HEK293 (cell line): ENCODE data around the gene PACRG.

Source experiments
- CTCF ChIA-PET: fragments of 350-600 bp; formaldehyde crosslinking; extraction: SDS; loops from one replicate; lab custom pipeline; 2021; ENCODE audit warnings: antibody characterized with exemption; lab: Yijun Ruan, JAX
- POLR2A ChIA-PET: fragments of 300-600 bp; formaldehyde crosslinking; extraction: SDS; loops from one replicate; lab custom pipeline; 2020; ENCODE audit warnings: antibody characterized with exemption, inconsistent platforms; lab: Yijun Ruan, JAX
- H3K27ac ChIP-seq: fragments of 200-500 bp; sonication (Bioruptor generic); 2 replicates; pipeline ENCODE4 v1.5.1; 2014; ENCODE audit warnings: low read depth, low read length, control low read depth, inconsistent platforms; ENCODE audit errors: extremely low read depth
- H3K36me3 ChIP-seq, 2 experiments: fragments of 200-500 bp in 1 of 2; sonication (Bioruptor generic) in 1 of 2; 1 replicate in 1 of 2; 2 replicates in 1 of 2; pipeline ENCODE4 v1.5.1; 2014 to 2017; ENCODE audit warnings: inconsistent platforms in 2 of 2, low read length in 2 of 2; ENCODE audit not compliant: control insufficient read depth in 2 of 2, insufficient read depth in 1 of 2
- H3K4me1 ChIP-seq: fragments of 200-500 bp; sonication (Bioruptor generic); 2 replicates; pipeline ENCODE4 v1.5.1; 2014; ENCODE audit warnings: mild to moderate bottlenecking, low read length, inconsistent platforms; ENCODE audit not compliant: control insufficient read depth, insufficient read depth
- H3K4me3 ChIP-seq: 2 replicates; pipeline ENCODE4 v1.5.1; 2011; ENCODE audit warnings: low read depth, mild to moderate bottlenecking, control low read depth, low read length, moderate library complexity
- H3K9me3 ChIP-seq: fragments of 200-500 bp; sonication (Bioruptor generic); 2 replicates; pipeline ENCODE4 v1.5.1; 2014; ENCODE audit warnings: low read depth, low read length, inconsistent platforms; ENCODE audit not compliant: control insufficient read depth, insufficient read depth
- EGR2 ChIP-seq: fragments of 450-650 bp; formaldehyde crosslinking; IDR thresholded peaks from 2 replicates; pipeline ENCODE4 v1.5.1; 2016; ENCODE audit warnings: low read depth, missing biosample characterization, missing genetic modification characterization
- GLI2 ChIP-seq: fragments of 450-650 bp; formaldehyde crosslinking; IDR thresholded peaks from 2 replicates; pipeline ENCODE4; 2017; ENCODE audit warnings: missing biosample characterization, missing genetic modification characterization, low read depth, borderline replicate concordance
- HOXA7 ChIP-seq: sonication (generic); formaldehyde crosslinking; IDR thresholded peaks from 2 replicates; pipeline ENCODE4 v1.8.1; 2022; ENCODE audit warnings: missing genetic modification reagents, borderline replicate concordance
- KLF10 ChIP-seq: fragments of 450-650 bp; IDR thresholded peaks from 2 replicates; pipeline ENCODE4 v1.5.1; 2018; ENCODE audit warnings: missing biosample characterization, mild to moderate bottlenecking, missing genetic modification characterization
- KLF9 ChIP-seq: fragments of 450-650 bp; formaldehyde crosslinking; IDR thresholded peaks from 2 replicates; pipeline ENCODE4 v1.5.1; 2016; ENCODE audit warnings: missing biosample characterization, missing genetic modification characterization, low read depth
- MYNN ChIP-seq: fragments of 450-650 bp; formaldehyde crosslinking; IDR thresholded peaks from 2 replicates; pipeline ENCODE4 v1.5.1; 2016; ENCODE audit warnings: missing biosample characterization, missing genetic modification characterization, borderline replicate concordance
- PRDM1 ChIP-seq: fragments of 450-650 bp; formaldehyde crosslinking; IDR thresholded peaks from 2 replicates; pipeline ENCODE4; 2016; ENCODE audit warnings: missing biosample characterization, missing genetic modification characterization
- SETDB1 ChIP-seq: IDR thresholded peaks from one replicate; pipeline ENCODE4 v1.6.1; 2017; ENCODE audit warnings: mild to moderate bottlenecking, low read length, moderate library complexity, mixed read lengths; ENCODE audit not compliant: insufficient read length
- ZBTB48 ChIP-seq: fragments of 450-650 bp; formaldehyde crosslinking; IDR thresholded peaks from 2 replicates; pipeline ENCODE4 v1.5.1; 2016; ENCODE audit warnings: missing biosample characterization, missing genetic modification characterization
- ZNF138 ChIP-seq: fragments of 450-650 bp; formaldehyde crosslinking; IDR thresholded peaks from 2 replicates; pipeline ENCODE4 v1.5.1; 2016; ENCODE audit warnings: missing biosample characterization, missing genetic modification characterization, borderline replicate concordance
- ZNF146 ChIP-seq: fragments of 450-650 bp; formaldehyde crosslinking; IDR thresholded peaks from 2 replicates; pipeline ENCODE4 v1.5.1; 2016; ENCODE audit warnings: missing biosample characterization, missing genetic modification characterization
- ZNF202 ChIP-seq: fragments of 450-650 bp; formaldehyde crosslinking; IDR thresholded peaks from 2 replicates; pipeline ENCODE4 v1.5.1; 2016; ENCODE audit warnings: missing biosample characterization, missing genetic modification characterization, borderline replicate concordance
- ZNF423 ChIP-seq: fragments of 450-650 bp; formaldehyde crosslinking; IDR thresholded peaks from 2 replicates; pipeline ENCODE4 v1.5.1; 2016; ENCODE audit warnings: missing biosample characterization, missing genetic modification characterization
- ZNF529 ChIP-seq: fragments of 450-650 bp; formaldehyde crosslinking; IDR thresholded peaks from 2 replicates; pipeline ENCODE4 v1.5.1; 2017; ENCODE audit warnings: missing genetic modification characterization, missing biosample characterization; ENCODE audit not compliant: insufficient replicate concordance
- ZNF555 ChIP-seq: fragments of 450-650 bp; formaldehyde crosslinking; conservative IDR thresholded peaks from 2 replicates; pipeline ENCODE4 v1.5.1; 2017; ENCODE audit warnings: missing biosample characterization, mild to moderate bottlenecking, missing genetic modification characterization, inconsistent platforms
- ZNF561 ChIP-seq: fragments of 450-650 bp; IDR thresholded peaks from 2 replicates; pipeline ENCODE4 v1.5.1; 2018; ENCODE audit warnings: missing biosample characterization, missing genetic modification characterization, borderline replicate concordance
- ZNF610 ChIP-seq: fragments of 450-650 bp; formaldehyde crosslinking; IDR thresholded peaks from 2 replicates; pipeline ENCODE4 v1.5.1; 2016; ENCODE audit warnings: missing biosample characterization, missing genetic modification characterization, borderline replicate concordance
- ZNF660 ChIP-seq: fragments of 450-650 bp; IDR thresholded peaks from 2 replicates; pipeline ENCODE4 v1.5.1; 2018; ENCODE audit warnings: missing biosample characterization, mild to moderate bottlenecking, missing genetic modification characterization
- ZSCAN23 ChIP-seq: fragments of 450-650 bp; formaldehyde crosslinking; IDR thresholded peaks from 2 replicates; pipeline ENCODE4 v1.5.1; 2016; ENCODE audit warnings: missing biosample characterization, missing genetic modification characterization
- TF ChIP-seq, protein P1 (sequence below): fragments of 450-650 bp; formaldehyde crosslinking; IDR thresholded peaks from 2 replicates; pipeline ENCODE4 v1.5.1; 2016; ENCODE audit warnings: missing biosample characterization, missing genetic modification characterization
- TF ChIP-seq, protein P2 (sequence below): fragments of 450-650 bp; formaldehyde crosslinking; IDR thresholded peaks from 2 replicates; pipeline ENCODE4 v1.5.1; 2016; ENCODE audit warnings: missing biosample characterization, missing genetic modification characterization

Gene PACRG

DNA sequence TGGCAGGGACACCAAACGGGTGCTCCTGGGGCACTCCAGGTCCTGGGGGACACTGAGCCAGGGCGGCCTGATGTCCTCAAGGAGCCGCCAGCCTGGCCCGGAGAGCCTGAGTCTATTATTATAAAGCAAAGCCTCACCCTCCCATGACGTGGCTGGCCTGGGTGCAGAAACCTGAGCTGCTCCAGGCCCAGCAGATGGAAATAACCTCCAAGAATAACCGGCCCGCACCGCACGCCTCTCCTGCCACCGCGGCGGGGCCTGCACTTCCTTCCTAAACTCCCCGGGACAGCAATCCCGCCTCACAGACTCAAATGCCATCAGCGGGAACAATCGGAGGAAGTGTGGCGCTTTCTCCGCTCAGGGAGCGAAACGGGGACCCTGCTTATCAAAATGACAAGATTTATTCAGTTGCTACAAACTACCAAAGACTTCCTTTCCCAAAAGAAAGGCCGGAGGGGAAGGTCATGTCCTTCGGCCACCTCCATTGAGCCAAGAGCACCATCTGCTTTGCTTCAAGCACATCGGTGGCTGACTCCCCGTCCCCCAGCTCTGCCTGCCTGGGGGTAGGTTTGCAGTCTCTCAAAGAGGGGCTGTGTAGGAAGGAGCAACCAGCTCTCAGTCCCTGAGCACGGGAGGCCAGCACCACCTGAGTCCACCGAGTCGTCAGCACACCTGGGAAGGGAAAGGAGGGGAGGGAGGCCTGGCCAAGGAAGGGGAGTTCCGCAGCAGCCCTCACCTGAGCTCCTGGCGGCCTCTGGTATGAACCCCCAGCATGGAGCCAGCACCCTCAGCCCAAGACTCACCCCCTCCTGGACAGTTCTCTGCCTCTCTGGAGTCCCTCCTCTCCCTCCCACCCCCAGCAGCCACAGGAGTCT lies 608.1 kb downstream of the PACRG start:
- TF ChIP-seq ZNF138: no peak
- no peak for TF ChIP-seq EGR2 (tag by site-specific recombination)
- ChIA-PET CTCF (no interaction called here), POLR2A (no interaction called here)
- no peaks in the 10 kb centered on the region for H3K4me1 ChIP-seq
- no peaks in the 10 kb centered on the region for H3K36me3 ChIP-seq
- H3K9me3 ChIP-seq: no peaks in the 10 kb centered on the region
- H3K27ac ChIP-seq: no peak overlapping the region
- no peak overlapping the region for H3K4me3 ChIP-seq

DNA sequence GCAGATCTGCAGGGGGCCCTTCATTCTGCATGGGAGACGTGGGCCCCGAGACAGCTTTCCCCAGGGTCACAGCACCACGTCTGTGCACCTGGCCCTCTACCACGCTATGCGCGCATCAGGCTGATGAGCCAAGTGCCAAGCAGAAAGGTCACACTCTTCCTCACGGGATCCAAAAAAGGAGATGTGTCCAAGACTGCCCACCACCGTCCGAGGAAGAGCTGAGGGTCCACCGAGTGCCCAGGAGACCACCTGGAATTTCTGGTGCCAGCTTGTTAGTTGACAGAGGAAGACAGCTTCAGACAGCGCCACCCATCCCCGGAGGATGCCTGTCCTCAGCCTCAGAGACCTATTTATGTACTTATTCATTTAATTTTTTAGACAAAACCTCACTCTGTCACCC lies 609.2 kb downstream of the PACRG start:
- H3K4me3 ChIP-seq: no peak overlapping the region
- H3K4me1 ChIP-seq: no peaks in the 10 kb centered on the region
- TF ChIP-seq ZNF529 (tag by site-specific recombination): no peak
- TF ChIP-seq HOXA7 (CRISPR knock-in tag): no peak
- no peak for TF ChIP-seq ZNF610 (tag by site-specific recombination)
- TF ChIP-seq ZNF555 (tag by site-specific recombination): no peak
- no peaks in the 10 kb centered on the region for H3K9me3 ChIP-seq
- ChIA-PET CTCF (interaction anchor here (0.6 to 0.7 kb wide), 2 partner anchors 8 to 66 kb away, joined by 3 read pairs; no protein-coding TSS in a partner anchor), POLR2A (no interaction called here)
- no peak overlapping the region for H3K27ac ChIP-seq
- no peaks in the 10 kb centered on the region for H3K36me3 ChIP-seq

DNA sequence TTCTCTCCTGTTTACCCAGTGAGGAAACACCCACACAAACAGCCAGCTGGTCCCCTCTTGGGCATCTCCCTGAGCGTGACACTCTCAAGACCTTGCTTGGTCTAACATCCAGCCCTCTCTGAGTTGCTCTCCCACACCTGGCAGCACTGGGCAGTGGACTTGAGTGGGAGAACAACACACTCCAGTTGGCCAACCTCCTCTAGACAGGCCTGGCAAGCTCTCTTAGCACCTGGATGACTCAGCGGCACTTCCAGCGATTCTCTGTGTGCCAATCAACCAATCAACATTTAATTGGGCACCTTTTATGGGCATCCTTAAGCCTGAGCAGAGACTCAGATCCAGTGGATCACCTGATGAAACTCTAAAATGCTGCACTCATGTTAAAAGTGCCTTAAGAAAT lies 610.2 kb downstream of the PACRG start:
- ChIA-PET CTCF (no interaction called here), POLR2A (no interaction called here)
- no peak overlapping the region for H3K4me3 ChIP-seq
- H3K36me3 ChIP-seq: no peaks in the 10 kb centered on the region
- TF ChIP-seq ZNF202 (tag by site-specific recombination): no peak
- TF ChIP-seq SETDB1: no peak
- TF ChIP-seq MYNN: no peak
- TF ChIP-seq, protein P1, sequence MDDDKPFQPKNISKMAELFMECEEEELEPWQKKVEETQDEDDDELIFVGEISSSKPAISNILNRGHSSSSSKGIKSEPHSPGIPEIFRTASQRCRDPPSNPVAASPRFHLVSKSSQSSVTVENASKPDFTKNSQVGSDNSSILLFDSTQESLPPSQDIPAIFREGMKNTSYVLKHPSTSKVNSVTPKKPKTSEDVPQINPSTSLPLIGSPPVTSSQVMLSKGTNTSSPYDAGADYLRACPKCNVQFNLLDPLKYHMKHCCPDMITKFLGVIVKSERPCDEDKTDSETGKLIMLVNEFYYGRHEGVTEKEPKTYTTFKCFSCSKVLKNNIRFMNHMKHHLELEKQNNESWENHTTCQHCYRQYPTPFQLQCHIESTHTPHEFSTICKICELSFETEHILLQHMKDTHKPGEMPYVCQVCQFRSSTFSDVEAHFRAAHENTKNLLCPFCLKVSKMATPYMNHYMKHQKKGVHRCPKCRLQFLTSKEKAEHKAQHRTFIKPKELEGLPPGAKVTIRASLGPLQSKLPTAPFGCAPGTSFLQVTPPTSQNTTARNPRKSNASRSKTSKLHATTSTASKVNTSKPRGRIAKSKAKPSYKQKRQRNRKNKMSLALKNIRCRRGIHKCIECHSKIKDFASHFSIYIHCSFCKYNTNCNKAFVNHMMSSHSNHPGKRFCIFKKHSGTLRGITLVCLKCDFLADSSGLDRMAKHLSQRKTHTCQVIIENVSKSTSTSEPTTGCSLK (tag by site-specific recombination): no peak
- TF ChIP-seq KLF9 (tag by site-specific recombination): no peak
- TF ChIP-seq ZSCAN23: no peak
- TF ChIP-seq KLF10: no peak
- TF ChIP-seq PRDM1 (tag by site-specific recombination): no peak
- no peak for TF ChIP-seq ZNF423
- TF ChIP-seq, protein P2, sequence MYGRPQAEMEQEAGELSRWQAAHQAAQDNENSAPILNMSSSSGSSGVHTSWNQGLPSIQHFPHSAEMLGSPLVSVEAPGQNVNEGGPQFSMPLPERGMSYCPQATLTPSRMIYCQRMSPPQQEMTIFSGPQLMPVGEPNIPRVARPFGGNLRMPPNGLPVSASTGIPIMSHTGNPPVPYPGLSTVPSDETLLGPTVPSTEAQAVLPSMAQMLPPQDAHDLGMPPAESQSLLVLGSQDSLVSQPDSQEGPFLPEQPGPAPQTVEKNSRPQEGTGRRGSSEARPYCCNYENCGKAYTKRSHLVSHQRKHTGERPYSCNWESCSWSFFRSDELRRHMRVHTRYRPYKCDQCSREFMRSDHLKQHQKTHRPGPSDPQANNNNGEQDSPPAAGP (tag by site-specific recombination): no peak
- no peak for TF ChIP-seq ZBTB48
- no peak for TF ChIP-seq ZNF561 (tag by site-specific recombination)
- no peak for TF ChIP-seq GLI2 (tag by site-specific recombination)
- no peak for TF ChIP-seq ZNF146 (tag by site-specific recombination)
- no peak for TF ChIP-seq ZNF660 (tag by site-specific recombination)
- no peak overlapping the region for H3K27ac ChIP-seq
- H3K9me3 ChIP-seq: no peaks in the 10 kb centered on the region
- H3K4me1 ChIP-seq: no peaks in the 10 kb centered on the region
